Measurements from ENCODE around the gene RNU2-63P.

DNA sequence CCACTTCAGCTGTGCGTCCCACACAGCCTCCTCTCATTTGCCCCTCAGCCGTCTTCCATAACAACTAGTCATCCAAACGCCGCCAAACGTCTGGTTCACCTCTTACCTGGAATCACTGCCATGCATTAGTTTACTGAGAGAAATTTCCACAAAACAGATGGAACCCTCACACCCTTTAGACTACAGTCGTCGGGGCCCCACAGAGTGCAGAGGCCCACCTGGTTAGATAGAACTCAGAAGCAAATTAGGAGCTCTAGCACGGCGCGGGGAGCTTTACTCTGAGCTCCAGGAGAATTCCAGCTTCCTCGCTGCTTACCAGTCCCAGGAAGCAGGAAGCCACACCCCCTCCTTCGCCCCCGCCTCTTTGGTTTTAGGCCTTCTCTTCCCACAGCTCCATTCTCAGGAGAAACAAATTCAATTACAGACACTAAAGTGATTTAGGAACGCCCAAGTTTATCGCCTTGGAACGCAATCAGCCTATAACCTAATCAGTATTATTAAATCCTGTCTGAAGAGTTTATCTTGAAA, 9.4 kb downstream of the RNU2-63P start:
- TF ChIP-seq POLR2A (IDR thresholded peaks at IDR 0.05), result no peak
- TF ChIP-seq CTCF (IDR thresholded peaks at IDR 0.05), result no peak
- no peak for TF ChIP-seq EP300 (IDR thresholded peaks at IDR 0.05; ENCODE audit: low read depth)

Data from transverse colon (tissue), 3 donors.